Cardiac fibroblast (primary cell): ENCODE data around the gene LRRC14B.

Source experiments
- DNase-seq, 2 donors: peaks; one replicate each; pipeline versions ENCODE4 v3.0.0 to v3.0.0-alpha.2; 2010; ENCODE audit warnings: low read depth in 2 of 2
- H3K4me3 ChIP-seq, 2 donors: replicated peaks in 1 of 2; 1 replicate in 1 of 2; 2 replicates in 1 of 2; pipeline ENCODE4 v1.5.1; 2011; ENCODE audit warnings: low read depth in 2 of 2, low read length in 2 of 2, mild to moderate bottlenecking in 2 of 2, moderate library complexity in 1 of 2
- TF ChIP-seq, protein P1 (sequence below): IDR thresholded peaks from one replicate; pipeline ENCODE4 v1.5.1; 2011; ENCODE audit warnings: low read depth, mild to moderate bottlenecking, low read length, inconsistent platforms

LRRC14B gene

DNA sequence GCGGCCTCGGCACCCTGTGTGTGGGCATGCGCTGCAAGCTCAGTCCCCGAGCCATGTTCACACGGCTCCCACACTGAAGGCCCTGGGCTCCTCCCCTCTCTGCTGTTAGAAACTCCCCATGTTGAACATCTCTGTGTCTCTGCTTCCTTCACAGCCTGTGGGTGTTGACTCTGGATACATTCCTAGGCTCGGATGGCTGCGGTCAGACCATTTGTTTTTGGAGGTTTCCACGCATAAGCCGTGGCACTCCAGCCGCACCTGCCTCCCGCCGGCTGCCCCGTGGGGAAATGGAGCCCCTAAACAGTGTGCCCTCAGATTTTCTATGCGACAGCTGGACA lies 31.2 kb upstream of the LRRC14B start:
- TF ChIP-seq, protein P1, sequence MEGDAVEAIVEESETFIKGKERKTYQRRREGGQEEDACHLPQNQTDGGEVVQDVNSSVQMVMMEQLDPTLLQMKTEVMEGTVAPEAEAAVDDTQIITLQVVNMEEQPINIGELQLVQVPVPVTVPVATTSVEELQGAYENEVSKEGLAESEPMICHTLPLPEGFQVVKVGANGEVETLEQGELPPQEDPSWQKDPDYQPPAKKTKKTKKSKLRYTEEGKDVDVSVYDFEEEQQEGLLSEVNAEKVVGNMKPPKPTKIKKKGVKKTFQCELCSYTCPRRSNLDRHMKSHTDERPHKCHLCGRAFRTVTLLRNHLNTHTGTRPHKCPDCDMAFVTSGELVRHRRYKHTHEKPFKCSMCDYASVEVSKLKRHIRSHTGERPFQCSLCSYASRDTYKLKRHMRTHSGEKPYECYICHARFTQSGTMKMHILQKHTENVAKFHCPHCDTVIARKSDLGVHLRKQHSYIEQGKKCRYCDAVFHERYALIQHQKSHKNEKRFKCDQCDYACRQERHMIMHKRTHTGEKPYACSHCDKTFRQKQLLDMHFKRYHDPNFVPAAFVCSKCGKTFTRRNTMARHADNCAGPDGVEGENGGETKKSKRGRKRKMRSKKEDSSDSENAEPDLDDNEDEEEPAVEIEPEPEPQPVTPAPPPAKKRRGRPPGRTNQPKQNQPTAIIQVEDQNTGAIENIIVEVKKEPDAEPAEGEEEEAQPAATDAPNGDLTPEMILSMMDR: no peak
- no peak overlapping the region for H3K4me3 ChIP-seq
- peak in 1 of 2 donors; percentile 37 for DNase-seq

DNA sequence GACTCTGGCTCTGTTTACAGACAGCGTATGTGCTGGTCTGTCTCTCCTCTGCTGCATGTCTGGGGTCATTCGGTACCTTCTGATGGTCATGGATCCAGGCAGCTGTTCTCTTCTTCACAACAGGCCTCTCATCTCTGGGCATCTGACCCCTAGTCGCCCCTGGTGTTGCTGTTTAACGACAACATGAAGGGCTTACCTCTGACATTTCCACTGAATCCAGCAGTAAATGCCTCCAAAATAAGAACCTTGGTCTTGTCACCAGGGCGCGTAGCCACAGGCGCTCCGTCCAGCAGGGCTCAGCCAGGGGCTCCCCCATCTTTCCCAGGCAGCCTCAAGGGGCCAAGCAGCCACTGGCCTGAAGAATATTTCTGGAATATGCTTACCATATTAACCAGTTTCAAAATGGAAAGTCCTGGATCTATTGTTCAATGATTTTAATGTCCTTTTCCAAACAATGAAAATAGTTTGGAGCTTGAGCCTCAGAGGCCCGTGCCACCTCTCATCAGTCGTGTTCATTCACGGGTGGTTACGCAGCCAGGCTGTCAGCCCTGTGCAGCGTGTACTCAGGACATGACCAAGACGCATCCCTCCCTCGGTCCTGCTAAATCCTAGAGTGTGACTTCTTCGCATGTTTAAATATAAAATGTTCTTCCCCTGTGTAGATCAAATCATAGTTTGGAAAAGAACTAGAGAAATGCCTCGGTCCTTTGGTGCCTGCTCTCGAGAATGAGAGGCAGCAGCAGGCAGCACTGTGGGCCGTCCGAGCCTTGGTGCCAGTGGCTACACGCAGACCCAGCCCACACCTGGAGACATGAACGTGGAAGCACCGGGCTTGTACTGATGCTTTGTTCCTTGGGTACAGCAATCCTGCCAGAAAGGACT lies 30.1 kb upstream of the LRRC14B start:
- TF ChIP-seq, protein P1: no peak
- no peak overlapping the region for H3K4me3 ChIP-seq
- DNase-seq: no peak

- DNase-seq: no peak
- no peak overlapping the region for H3K4me3 ChIP-seq
- TF ChIP-seq, protein P1: no peak
These were observed 29.5 kb upstream of the LRRC14B start for GRCh38 chr5:161803-162110.

DNA sequence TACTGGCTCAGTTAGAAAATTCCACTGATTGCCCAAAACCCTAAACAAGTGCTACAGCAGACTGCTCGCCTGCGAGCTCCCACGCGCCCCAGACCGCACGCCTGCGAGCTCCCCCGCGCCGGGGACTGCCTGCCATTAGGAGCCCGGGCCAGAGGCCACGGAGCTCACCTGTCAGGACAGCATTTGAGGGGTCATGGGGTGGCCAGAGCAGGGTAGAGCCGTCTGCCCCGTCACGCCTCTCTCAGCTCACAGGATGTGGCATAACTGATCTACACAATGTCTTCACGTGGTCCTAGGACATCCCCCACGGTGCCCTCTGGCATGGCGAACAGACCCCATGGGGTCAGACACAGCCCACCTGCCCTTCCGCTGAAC lies 29.1 kb upstream of the LRRC14B start:
- no peak for DNase-seq
- TF ChIP-seq, protein P1: no peak
- H3K4me3 ChIP-seq: no peak overlapping the region

- TF ChIP-seq, protein P1: no peak
- H3K4me3 ChIP-seq: no peak overlapping the region
- no peak for DNase-seq
These were observed 28.5 kb upstream of the LRRC14B start for GRCh38 chr5:162565-163337.

DNA sequence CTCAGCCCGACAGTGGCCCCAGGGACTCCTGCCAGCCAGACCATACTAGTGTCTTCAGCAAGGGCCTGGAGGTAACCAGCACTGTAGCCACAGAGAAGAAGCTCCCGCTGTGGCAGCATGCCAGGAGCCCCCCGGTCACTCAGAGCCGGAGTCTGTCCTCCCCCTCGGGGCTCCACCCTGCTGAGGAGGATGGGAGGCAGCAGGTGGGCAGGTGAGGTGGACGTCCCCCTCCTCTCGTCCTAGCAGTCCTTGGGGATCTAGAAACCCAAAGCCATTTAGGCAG lies 28.0 kb upstream of the LRRC14B start:
- TF ChIP-seq, protein P1: no peak
- no peak for DNase-seq
- H3K4me3 ChIP-seq: no peak overlapping the region
